ENCODE data around the gene RICTOR. TPM values are rescaled to one million over a fixed set of nuclear protein-coding genes. Genes with fewer than 3 reads are reported as not detected.

Gene RICTOR
- total and polyA plus RNA-seq, 2 donors = 16.7 to 30.1 TPM

DNA sequence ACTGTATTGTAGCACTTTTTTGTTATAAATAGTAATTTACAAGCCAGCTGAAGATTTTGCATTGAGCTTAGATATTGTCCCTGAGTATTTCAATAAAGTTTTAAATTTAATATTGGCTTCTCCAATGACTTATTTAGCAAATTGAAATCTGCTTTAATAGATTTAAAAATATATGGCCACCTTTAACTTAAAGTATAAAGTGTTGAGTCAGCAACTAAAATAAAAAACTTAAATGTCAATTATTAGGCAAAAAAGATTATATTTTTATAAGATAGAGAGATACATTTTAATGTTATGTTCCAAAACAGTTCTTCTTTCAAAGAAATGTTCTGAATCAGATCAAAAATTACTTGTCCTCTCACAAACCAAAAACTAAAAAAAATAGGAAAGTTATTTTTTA is 167.7 kb downstream of the RICTOR start:
- Histone ChIP-seq H3K27me3 (ENCODE audit: control insufficient read depth in 2 of 2, insufficient read depth in 1 of 2, low read length in 1 of 2) (no peaks in the 10 kb centered on the region), H3K36me3 (ENCODE audit: control insufficient read depth in 2 of 2, insufficient read depth in 2 of 2, low read length in 1 of 2) (no peaks in the 10 kb centered on the region), H3K27ac (ENCODE audit: low read depth in 1 of 2, low read length in 1 of 2) (no peak overlapping the region), H3K4me3 (ENCODE audit: low read length in 2 of 2) (no peak overlapping the region), H3K4me1 (ENCODE audit: control insufficient read depth in 2 of 2, insufficient read depth in 2 of 2, low read length in 2 of 2) (no peaks in the 10 kb centered on the region), H3K9me3 (ENCODE audit: control insufficient read depth in 2 of 2, insufficient read depth in 1 of 2, low read length in 1 of 2) (peaks cover 0 to 4% of the 10 kb centered on the region in 2 donors)
- no peak for DNase-seq (ENCODE audit: low read depth in 6 of 9, low spot score in 9 of 9)

DNA sequence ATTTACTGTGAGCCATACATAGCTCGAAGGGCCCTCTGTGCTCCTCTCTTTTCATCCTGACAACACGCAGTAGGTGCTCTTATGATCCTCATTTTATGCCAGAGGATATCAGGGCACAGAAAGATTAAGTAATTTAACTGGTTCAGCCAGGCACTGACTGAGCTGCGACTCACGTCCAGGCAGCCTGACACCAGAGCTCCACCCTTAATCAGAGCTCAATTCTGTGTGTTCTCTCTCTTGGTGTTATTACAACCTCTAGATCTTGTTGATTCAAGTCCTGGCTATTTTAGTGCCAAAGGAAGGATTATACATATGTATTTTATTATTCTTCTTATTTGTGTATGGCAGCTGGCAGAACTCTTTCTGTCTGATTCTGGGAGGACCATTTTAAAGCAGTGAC is 168.7 kb downstream of the RICTOR start:
- Histone ChIP-seq H3K4me1 (ENCODE audit: control insufficient read depth in 2 of 2, insufficient read depth in 2 of 2, low read length in 2 of 2) (no peaks in the 10 kb centered on the region), H3K9me3 (ENCODE audit: control insufficient read depth in 2 of 2, insufficient read depth in 1 of 2, low read length in 1 of 2) (peaks cover 0 to 4% of the 10 kb centered on the region in 2 donors), H3K36me3 (ENCODE audit: control insufficient read depth in 2 of 2, insufficient read depth in 2 of 2, low read length in 1 of 2) (no peaks in the 10 kb centered on the region), H3K4me3 (ENCODE audit: low read length in 2 of 2) (no peak overlapping the region), H3K27ac (ENCODE audit: low read depth in 1 of 2, low read length in 1 of 2) (no peak overlapping the region), H3K27me3 (ENCODE audit: control insufficient read depth in 2 of 2, insufficient read depth in 1 of 2, low read length in 1 of 2) (no peaks in the 10 kb centered on the region)
- no peak for DNase-seq (ENCODE audit: low read depth in 6 of 9, low spot score in 9 of 9)
- 93% methylated on average over 4 of the region's 4 CpGs for WGBS

DNA sequence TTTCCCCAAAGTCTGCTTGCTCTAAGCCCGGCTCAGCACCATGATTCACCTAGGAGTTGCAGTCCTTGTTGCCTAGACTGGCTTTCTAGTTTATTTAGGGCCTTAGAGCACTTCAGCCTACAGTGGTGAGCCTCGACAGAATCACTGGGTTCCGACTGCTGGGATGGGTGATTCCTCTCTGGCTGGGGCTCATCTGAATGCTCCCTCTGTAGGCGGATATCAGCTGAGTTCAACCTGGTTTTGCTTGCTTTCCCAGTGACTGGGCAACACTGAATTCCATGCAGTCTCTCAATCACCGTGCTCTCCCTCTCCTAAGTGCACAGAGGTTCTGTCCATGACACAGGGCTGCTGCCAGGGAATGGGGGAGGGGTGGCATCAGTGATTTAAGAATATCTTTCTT is 174.3 kb downstream of the RICTOR start:
- no peak overlapping the region for H3K27ac ChIP-seq (ENCODE audit: low read depth in 1 of 2, low read length in 1 of 2)
- H3K27me3 ChIP-seq (ENCODE audit: control insufficient read depth in 2 of 2, insufficient read depth in 1 of 2, low read length in 1 of 2) = no peaks in the 10 kb centered on the region
- 87% methylated on average over 5 of the region's 5 CpGs for WGBS
- no peak for DNase-seq (ENCODE audit: low read depth in 6 of 9, low spot score in 9 of 9)
- no peak overlapping the region for H3K4me3 ChIP-seq (ENCODE audit: low read length in 2 of 2)
- no peaks in the 10 kb centered on the region for H3K36me3 ChIP-seq (ENCODE audit: control insufficient read depth in 2 of 2, insufficient read depth in 2 of 2, low read length in 1 of 2)
- H3K4me1 ChIP-seq (ENCODE audit: control insufficient read depth in 2 of 2, insufficient read depth in 2 of 2, low read length in 2 of 2) = no peaks in the 10 kb centered on the region
- peaks cover 0 to 4% of the 10 kb centered on the region in 2 donors for H3K9me3 ChIP-seq (ENCODE audit: control insufficient read depth in 2 of 2, insufficient read depth in 1 of 2, low read length in 1 of 2)

DNA sequence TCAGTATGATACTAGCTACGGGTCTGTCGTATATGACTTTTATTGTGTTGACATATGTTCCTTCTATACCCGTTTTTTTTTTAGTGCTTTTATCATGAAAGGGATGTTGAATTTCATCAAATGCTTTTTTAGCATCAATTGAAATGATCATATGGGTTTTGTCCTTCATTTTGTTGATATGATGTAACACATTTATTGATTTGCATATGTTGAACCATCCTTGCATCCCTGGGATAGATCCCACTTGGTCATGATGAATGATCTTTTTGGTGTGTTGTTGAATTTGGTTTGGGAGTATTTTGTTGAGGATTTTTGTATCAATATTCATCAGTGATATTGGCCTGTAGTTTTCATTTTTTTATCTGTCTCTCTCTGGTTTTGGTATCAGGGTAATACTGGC is 177.4 kb downstream of the RICTOR start:
- no peak for DNase-seq (ENCODE audit: low read depth in 6 of 9, low spot score in 9 of 9)
- WGBS = 95% methylated on average over 3 of the region's 3 CpGs
- Histone ChIP-seq H3K4me1 (ENCODE audit: control insufficient read depth in 2 of 2, insufficient read depth in 2 of 2, low read length in 2 of 2) (no peaks in the 10 kb centered on the region), H3K27me3 (ENCODE audit: control insufficient read depth in 2 of 2, insufficient read depth in 1 of 2, low read length in 1 of 2) (no peaks in the 10 kb centered on the region), H3K27ac (ENCODE audit: low read depth in 1 of 2, low read length in 1 of 2) (no peak overlapping the region), H3K36me3 (ENCODE audit: control insufficient read depth in 2 of 2, insufficient read depth in 2 of 2, low read length in 1 of 2) (no peaks in the 10 kb centered on the region), H3K4me3 (ENCODE audit: low read length in 2 of 2) (no peak overlapping the region), H3K9me3 (ENCODE audit: control insufficient read depth in 2 of 2, insufficient read depth in 1 of 2, low read length in 1 of 2) (no peaks in the 10 kb centered on the region)

DNA sequence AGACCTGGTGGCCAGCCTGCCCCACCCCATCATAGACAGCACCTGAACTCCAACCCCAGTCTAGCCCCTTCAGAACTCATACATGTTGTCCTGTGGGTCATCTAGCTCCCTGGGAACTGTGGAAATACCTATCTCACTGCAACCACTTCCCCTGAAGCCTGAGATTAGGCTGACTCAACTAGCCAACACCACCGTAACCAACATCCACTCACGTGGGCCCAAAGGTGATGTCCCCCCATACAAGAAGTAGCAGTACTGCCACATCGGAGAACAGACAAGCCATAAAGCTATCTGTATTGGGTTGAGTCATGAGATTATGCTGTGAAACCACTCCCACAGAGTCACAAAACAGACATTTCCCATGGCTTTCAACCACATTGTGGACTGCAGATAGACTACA is 181.8 kb downstream of the RICTOR start:
- Histone ChIP-seq H3K4me1 (ENCODE audit: control insufficient read depth in 2 of 2, insufficient read depth in 2 of 2, low read length in 2 of 2) (no peaks in the 10 kb centered on the region), H3K27me3 (ENCODE audit: control insufficient read depth in 2 of 2, insufficient read depth in 1 of 2, low read length in 1 of 2) (no peaks in the 10 kb centered on the region), H3K36me3 (ENCODE audit: control insufficient read depth in 2 of 2, insufficient read depth in 2 of 2, low read length in 1 of 2) (no peaks in the 10 kb centered on the region), H3K9me3 (ENCODE audit: control insufficient read depth in 2 of 2, insufficient read depth in 1 of 2, low read length in 1 of 2) (no peaks in the 10 kb centered on the region), H3K27ac (ENCODE audit: low read depth in 1 of 2, low read length in 1 of 2) (no peak overlapping the region), H3K4me3 (ENCODE audit: low read length in 2 of 2) (no peak overlapping the region)
- DNase-seq (ENCODE audit: low read depth in 6 of 9, low spot score in 9 of 9) = no peak
- WGBS = over 99% methylated on average over 3 of the region's 3 CpGs

DNA sequence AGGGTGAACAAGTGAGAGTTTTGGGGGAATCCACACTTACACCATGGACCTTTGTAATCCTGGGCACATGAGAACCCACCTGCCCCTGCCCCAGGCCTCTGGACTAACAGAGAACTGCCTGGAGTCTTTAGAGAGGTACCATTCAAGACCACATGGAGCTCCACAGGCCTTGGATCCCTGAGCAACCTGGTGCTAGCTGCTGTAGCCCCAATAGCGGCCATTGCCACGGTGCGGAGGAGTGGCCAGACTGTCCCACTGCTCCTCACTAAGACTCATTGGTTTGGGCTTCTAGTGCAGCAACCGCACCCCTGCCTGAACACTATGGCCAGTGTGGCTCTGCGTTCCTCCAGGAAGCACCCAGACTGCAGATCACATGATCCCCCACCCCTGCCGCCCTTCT is 182.6 kb downstream of the RICTOR start:
- Histone ChIP-seq H3K27me3 (ENCODE audit: control insufficient read depth in 2 of 2, insufficient read depth in 1 of 2, low read length in 1 of 2) (no peaks in the 10 kb centered on the region), H3K27ac (ENCODE audit: low read depth in 1 of 2, low read length in 1 of 2) (no peak overlapping the region), H3K4me1 (ENCODE audit: control insufficient read depth in 2 of 2, insufficient read depth in 2 of 2, low read length in 2 of 2) (no peaks in the 10 kb centered on the region), H3K4me3 (ENCODE audit: low read length in 2 of 2) (no peak overlapping the region), H3K9me3 (ENCODE audit: control insufficient read depth in 2 of 2, insufficient read depth in 1 of 2, low read length in 1 of 2) (no peaks in the 10 kb centered on the region), H3K36me3 (ENCODE audit: control insufficient read depth in 2 of 2, insufficient read depth in 2 of 2, low read length in 1 of 2) (no peaks in the 10 kb centered on the region)
- DNase-seq (ENCODE audit: low read depth in 6 of 9, low spot score in 9 of 9) = no peak
- 97% methylated on average over 6 of the region's 6 CpGs for WGBS

DNA sequence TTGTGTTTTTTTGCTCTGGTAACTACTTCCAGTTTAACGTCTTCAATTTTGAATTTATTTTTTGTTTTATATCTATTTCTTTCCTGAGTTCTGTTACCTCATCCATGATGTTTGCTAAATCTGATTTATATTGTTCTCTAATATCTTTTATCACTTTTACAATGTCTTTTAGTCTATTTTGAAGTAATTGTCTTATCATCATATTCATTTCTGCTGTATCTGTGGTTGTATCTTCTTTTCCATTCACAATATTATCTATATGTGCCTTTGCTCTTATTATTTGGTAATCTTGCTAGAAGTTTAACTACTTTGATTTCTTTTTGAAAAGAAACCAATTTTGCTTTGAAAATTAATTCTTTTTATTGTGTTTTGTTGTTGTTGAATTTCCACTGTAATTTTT is 184.8 kb downstream of the RICTOR start:
- Histone ChIP-seq H3K4me1 (ENCODE audit: control insufficient read depth in 2 of 2, insufficient read depth in 2 of 2, low read length in 2 of 2) (no peaks in the 10 kb centered on the region), H3K4me3 (ENCODE audit: low read length in 2 of 2) (no peak overlapping the region), H3K9me3 (ENCODE audit: control insufficient read depth in 2 of 2, insufficient read depth in 1 of 2, low read length in 1 of 2) (no peaks in the 10 kb centered on the region), H3K27me3 (ENCODE audit: control insufficient read depth in 2 of 2, insufficient read depth in 1 of 2, low read length in 1 of 2) (no peaks in the 10 kb centered on the region), H3K36me3 (ENCODE audit: control insufficient read depth in 2 of 2, insufficient read depth in 2 of 2, low read length in 1 of 2) (no peaks in the 10 kb centered on the region), H3K27ac (ENCODE audit: low read depth in 1 of 2, low read length in 1 of 2) (no peak overlapping the region)
- no peak for DNase-seq (ENCODE audit: low read depth in 6 of 9, low spot score in 9 of 9)
- 94% methylated on average over 1 of the region's 1 CpG for WGBS

DNA sequence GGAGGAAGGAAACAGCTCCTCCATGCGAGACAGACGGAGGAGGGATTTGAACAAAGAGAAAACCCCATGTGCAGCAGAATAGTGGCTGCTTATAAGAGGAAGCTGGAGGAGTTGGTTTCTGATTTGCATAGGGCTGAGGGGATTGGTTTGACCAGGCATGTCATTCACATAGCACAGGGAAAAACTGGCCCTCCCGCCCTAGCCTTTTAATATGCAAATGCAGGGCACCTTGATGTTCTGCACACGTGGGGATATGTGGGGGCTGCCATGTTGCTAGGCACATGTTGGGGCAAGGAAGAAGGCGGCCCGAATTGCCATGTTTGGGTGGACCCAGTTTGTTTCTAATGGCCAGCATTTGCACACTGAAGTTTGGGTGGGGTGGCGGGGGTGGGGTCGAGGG is 186.2 kb downstream of the RICTOR start:
- Histone ChIP-seq H3K36me3 (ENCODE audit: control insufficient read depth in 2 of 2, insufficient read depth in 2 of 2, low read length in 1 of 2) (no peaks in the 10 kb centered on the region), H3K27ac (ENCODE audit: low read depth in 1 of 2, low read length in 1 of 2) (no peak overlapping the region), H3K4me1 (ENCODE audit: control insufficient read depth in 2 of 2, insufficient read depth in 2 of 2, low read length in 2 of 2) (no peaks in the 10 kb centered on the region), H3K9me3 (ENCODE audit: control insufficient read depth in 2 of 2, insufficient read depth in 1 of 2, low read length in 1 of 2) (no peaks in the 10 kb centered on the region), H3K27me3 (ENCODE audit: control insufficient read depth in 2 of 2, insufficient read depth in 1 of 2, low read length in 1 of 2) (no peaks in the 10 kb centered on the region), H3K4me3 (ENCODE audit: low read length in 2 of 2) (no peak overlapping the region)
- WGBS = 59% methylated on average over 8 of the region's 8 CpGs
- DNase-seq (ENCODE audit: low read depth in 6 of 9, low spot score in 9 of 9) = no peak
